Parathyroid adenoma (tissue), 2 donors: ENCODE measurements around the gene DHDDS.

ENCODE experiments used
- H2AFZ ChIP-seq: fragments of 300-600 bp; sonication (generic); one replicate; pipeline ENCODE4 v1.7.0; 2017; ENCODE audit warnings: antibody characterized with exemption, mild to moderate bottlenecking
- H3K27ac ChIP-seq: fragments of 300-600 bp; sonication (generic); one replicate; pipeline ENCODE4 v1.7.0; 2017
- H3K27me3 ChIP-seq: fragments of 300-600 bp; sonication (generic); one replicate; pipeline ENCODE4 v1.7.0; 2017; ENCODE audit warnings: low read length; ENCODE audit not compliant: control insufficient read depth, insufficient read depth
- H3K36me3 ChIP-seq: fragments of 300-600 bp; sonication (generic); one replicate; pipeline ENCODE4 v1.7.0; 2017; ENCODE audit warnings: low read length; ENCODE audit not compliant: control insufficient read depth, insufficient read depth
- H3K4me1 ChIP-seq: fragments of 300-600 bp; sonication (generic); one replicate; pipeline ENCODE4 v1.7.0; 2017; ENCODE audit warnings: control low read depth
- H3K4me2 ChIP-seq: fragments of 300-600 bp; sonication (generic); one replicate; pipeline ENCODE4 v1.7.0; 2017; ENCODE audit warnings: low read length
- H3K4me3 ChIP-seq: fragments of 300-600 bp; sonication (generic); one replicate; pipeline ENCODE4 v1.7.0; 2017; ENCODE audit warnings: low read depth, low read length
- H3K79me2 ChIP-seq: fragments of 300-600 bp; sonication (generic); one replicate; pipeline ENCODE4 v1.7.0; 2017; ENCODE audit warnings: control low read depth
- H3K9ac ChIP-seq: fragments of 300-600 bp; sonication (generic); one replicate; pipeline ENCODE4 v1.7.0; 2017; ENCODE audit warnings: mild to moderate bottlenecking
- H3K9me3 ChIP-seq: fragments of 300-600 bp; sonication (generic); one replicate; pipeline ENCODE4 v1.7.0; 2017; ENCODE audit warnings: low read length; ENCODE audit not compliant: control insufficient read depth
- CTCF ChIP-seq: fragments of 300-600 bp; sonication (generic); IDR thresholded peaks from one replicate; pipeline ENCODE4 v1.7.0; 2017; ENCODE audit warnings: antibody characterized with exemption, mild to moderate bottlenecking
- donor health status: primary hyperparathyroidism.

Gene DHDDS

DNA sequence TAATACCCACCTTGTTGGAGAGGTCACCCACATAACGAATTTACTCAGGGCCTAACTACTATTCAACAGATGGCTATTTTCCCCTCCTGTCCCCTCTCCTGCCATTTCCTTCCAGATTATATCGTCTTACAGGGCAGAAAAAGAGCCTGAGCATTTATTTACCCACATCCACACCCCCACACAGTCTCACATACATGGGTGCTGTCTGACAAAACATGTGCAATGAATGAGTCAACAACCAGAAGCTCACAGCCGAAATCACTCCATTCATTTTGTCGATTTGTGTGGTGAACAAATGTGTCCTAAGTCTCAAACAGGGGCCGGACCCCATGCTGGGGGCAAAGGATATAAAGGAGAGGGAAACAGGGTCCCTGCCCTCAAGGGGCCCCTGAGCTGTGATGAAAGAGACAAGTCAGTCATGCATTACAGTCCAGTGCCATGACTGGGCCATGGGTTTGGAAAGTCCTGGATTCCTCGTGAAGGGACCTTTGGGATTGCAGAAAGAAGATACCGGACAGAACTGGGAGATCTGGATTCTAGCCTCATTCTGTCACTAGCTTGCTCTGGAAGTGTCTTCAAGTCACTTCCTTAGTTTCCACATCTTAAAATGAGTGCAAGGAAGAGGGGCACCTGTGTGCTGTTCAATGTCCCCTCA lies 43.2 kb upstream of the DHDDS start:
- Histone ChIP-seq H3K27ac (no peak overlapping the region), H3K4me3 (no peak overlapping the region), H3K9me3 (no peaks in the 10 kb centered on the region), H3K27me3 (no peaks in the 10 kb centered on the region), H3K36me3 (no peaks in the 10 kb centered on the region), H3K4me1 (no peaks in the 10 kb centered on the region), H3K9ac (no peak overlapping the region), H3K79me2 (no peaks in the 10 kb centered on the region), H3K4me2 (no peak overlapping the region), H2AFZ (no peak overlapping the region)
- no peak for TF ChIP-seq CTCF

DNA sequence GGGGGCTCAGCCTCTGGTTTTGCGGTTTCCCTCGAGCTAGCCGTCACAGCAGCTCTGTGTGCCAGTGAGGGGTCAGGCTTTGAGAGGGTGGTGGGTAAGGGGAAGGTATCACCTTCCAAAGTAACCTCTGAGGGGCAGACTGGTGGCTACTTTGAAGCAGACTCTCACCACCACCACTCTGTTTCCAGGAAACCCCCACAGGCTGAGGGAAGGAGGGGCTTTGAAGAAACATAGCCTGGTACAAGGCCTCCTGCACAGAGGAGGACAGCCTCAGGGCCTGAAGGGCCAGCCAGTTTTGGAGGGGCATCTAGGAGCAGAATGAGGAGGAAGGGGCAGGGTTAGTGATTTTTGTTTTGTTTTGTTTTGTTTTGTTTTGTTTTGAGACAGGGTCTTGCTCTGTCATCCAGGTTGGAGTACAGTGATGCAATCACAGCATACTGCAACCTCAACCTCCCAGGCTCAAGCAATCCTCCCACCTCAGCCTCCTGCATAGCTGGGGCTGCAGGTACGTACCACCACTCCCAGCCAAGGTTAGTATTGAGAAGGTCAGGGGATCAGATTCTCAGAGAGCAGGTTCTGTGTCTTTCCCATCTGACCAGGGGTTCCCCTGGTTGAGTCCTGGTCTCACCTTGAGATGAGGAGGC lies 42.4 kb upstream of the DHDDS start:
- no peaks in the 10 kb centered on the region for H3K36me3 ChIP-seq
- H3K4me1 ChIP-seq: no peaks in the 10 kb centered on the region
- TF ChIP-seq CTCF: no peak
- no peak overlapping the region for H3K9ac ChIP-seq
- H2AFZ ChIP-seq: no peak overlapping the region
- no peaks in the 10 kb centered on the region for H3K9me3 ChIP-seq
- H3K27me3 ChIP-seq: no peaks in the 10 kb centered on the region
- H3K79me2 ChIP-seq: no peaks in the 10 kb centered on the region
- no peak overlapping the region for H3K27ac ChIP-seq
- H3K4me3 ChIP-seq: no peak overlapping the region
- no peak overlapping the region for H3K4me2 ChIP-seq

DNA sequence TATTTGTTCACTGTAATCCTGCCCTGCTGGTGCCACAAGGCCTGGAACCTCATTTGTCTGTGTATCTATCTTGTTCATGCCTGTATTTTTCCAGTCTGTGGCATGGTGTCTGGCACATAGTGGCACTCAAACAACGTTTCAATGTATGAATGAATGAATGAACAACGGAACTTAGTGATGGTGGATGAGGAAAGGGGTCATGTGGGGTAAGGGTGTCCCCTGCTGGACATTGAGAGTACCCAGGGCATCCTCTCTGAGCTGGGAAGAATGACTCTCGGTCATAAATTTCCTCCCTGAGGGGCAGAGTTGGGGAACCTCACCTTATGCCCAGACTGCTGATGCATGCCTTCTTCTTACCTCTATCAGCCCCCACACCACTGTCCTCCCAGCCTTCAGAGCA lies 40.7 kb upstream of the DHDDS start:
- H3K79me2 ChIP-seq: no peaks in the 10 kb centered on the region
- no peak overlapping the region for H3K27ac ChIP-seq
- no peaks in the 10 kb centered on the region for H3K36me3 ChIP-seq
- H3K27me3 ChIP-seq: no peaks in the 10 kb centered on the region
- no peak overlapping the region for H3K4me3 ChIP-seq
- TF ChIP-seq CTCF: no peak
- H3K4me1 ChIP-seq: no peaks in the 10 kb centered on the region
- H3K9me3 ChIP-seq: no peaks in the 10 kb centered on the region
- H3K4me2 ChIP-seq: no peak overlapping the region
- H3K9ac ChIP-seq: no peak overlapping the region
- H2AFZ ChIP-seq: no peak overlapping the region

DNA sequence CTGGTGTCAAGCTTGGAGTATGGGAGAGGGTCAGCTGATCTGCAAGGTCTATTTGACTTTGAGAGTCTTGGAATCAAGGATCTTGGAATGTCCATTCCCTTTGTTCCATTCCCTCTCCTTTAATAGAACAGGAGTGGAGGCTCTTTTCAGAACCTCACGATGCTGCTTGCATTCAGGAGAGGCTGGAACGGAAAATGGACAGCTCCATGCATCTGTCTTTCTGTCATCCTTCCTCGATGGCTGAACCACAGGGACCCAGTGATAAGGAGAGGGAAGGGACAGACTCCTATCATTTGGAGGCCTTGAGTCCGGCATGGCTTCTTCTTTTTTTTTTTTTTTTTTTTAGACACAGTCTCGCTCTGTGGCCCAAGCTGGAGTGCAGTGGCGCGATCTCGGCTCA lies 36.4 kb upstream of the DHDDS start:
- Histone ChIP-seq H3K9me3 (no peaks in the 10 kb centered on the region), H3K4me3 (no peak overlapping the region), H3K4me1 (no peaks in the 10 kb centered on the region), H3K79me2 (no peaks in the 10 kb centered on the region), H3K27ac (no peak overlapping the region), H2AFZ (no peak overlapping the region), H3K4me2 (no peak overlapping the region), H3K27me3 (no peaks in the 10 kb centered on the region), H3K36me3 (no peaks in the 10 kb centered on the region), H3K9ac (no peak overlapping the region)
- no peak for TF ChIP-seq CTCF

GRCh38 chr1:26399034-26399433 lies 33.1 kb upstream of the DHDDS start:
- Histone ChIP-seq H3K4me3 (no peak overlapping the region), H3K4me2 (no peak overlapping the region), H3K27me3 (no peaks in the 10 kb centered on the region), H3K36me3 (no peaks in the 10 kb centered on the region), H3K9ac (no peak overlapping the region), H2AFZ (no peak overlapping the region), H3K4me1 (no peaks in the 10 kb centered on the region), H3K79me2 (no peaks in the 10 kb centered on the region), H3K27ac (no peak overlapping the region), H3K9me3 (no peaks in the 10 kb centered on the region)
- TF ChIP-seq CTCF: no peak
